ENCODE measurements around the gene OR56B4. TPM values are rescaled to one million over a fixed set of nuclear protein-coding genes. Genes with fewer than 3 reads are reported as not detected.

The OR56B4 gene
- total and polyA plus RNA-seq, 2 of the 13 experiments (the other 11 are each of a cell fraction or from before 2014, with no cell fraction given): not detected

- Histone ChIP-seq H3K27ac (ENCODE audit: extremely low read length, insufficient read depth, low read length) (no peak overlapping the region), H3K79me2 (ENCODE audit: insufficient read depth, low read length) (no peaks in the 10 kb centered on the region), H2AFZ (ENCODE audit: low read length) (no peak overlapping the region), H3K4me2 (ENCODE audit: low read depth, low read length) (no peak overlapping the region), H3K4me3 (replicated peaks in 1 of 3; ENCODE audit: insufficient read depth in 1 of 3, low read depth in 2 of 3, low read length in 3 of 3) (no peak overlapping the region), H3K27me3 (ENCODE audit: control insufficient read depth in 1 of 2, insufficient read depth in 2 of 2, low read length in 2 of 2) (no peaks in the 10 kb centered on the region), H3K36me3 (replicated peaks in 1 of 2; ENCODE audit: control insufficient read depth in 1 of 2, insufficient read depth in 2 of 2, low read length in 2 of 2) (no peaks in the 10 kb centered on the region), H4K20me1 (ENCODE audit: insufficient read depth, low read length) (no peaks in the 10 kb centered on the region), H3K4me1 (ENCODE audit: insufficient read depth, low read length) (no peaks in the 10 kb centered on the region), H3K9me3 (ENCODE audit: low read length) (no peaks in the 10 kb centered on the region), H3K9ac (ENCODE audit: insufficient read depth, low read depth, low read length) (no peak overlapping the region)
- in situ Hi-C loops (cut with HindIII; ENCODE audit: extremely low pct_ligation_motif_present, low pct_unique_long_range_greater_than_20kb) (no loop called here), intact Hi-C loops (cut with micrococcal nuclease; ENCODE audit: unreplicated experiment) (no loop called here)
- no peak for ATAC-seq
- BruUV-seq (replicated peaks): no TSS peak
- FAIRE-seq: no peak
- CTCF ChIA-PET (ENCODE audit: low intra/inter-chr PET ratio, low total read pairs): no interaction called here
- no peak for TF ChIP-seq RARG (CRISPR knock-in tag; IDR thresholded peaks at IDR 0.05; ENCODE audit: low read depth)
- TF ChIP-seq PBX3 (CRISPR knock-in tag; IDR thresholded peaks at IDR 0.05; ENCODE audit: borderline replicate concordance): no peak
- no peak for TF ChIP-seq ZNF792 (CRISPR knock-in tag; IDR thresholded peaks at IDR 0.05)
- no peak for TF ChIP-seq SAP130 (CRISPR knock-in tag; IDR thresholded peaks at IDR 0.05; ENCODE audit: low read depth)
- peak; percentile 39; the same call in 1 of the 2 replicates for TF ChIP-seq CTCF (CRISPR knock-in tag; IDR thresholded peaks at IDR 0.05)
- TF ChIP-seq ZNF550 (CRISPR knock-in tag; IDR thresholded peaks at IDR 0.05; ENCODE audit: borderline replicate concordance): no peak
- TF ChIP-seq ZNF101 (CRISPR knock-in tag; IDR thresholded peaks at IDR 0.05; ENCODE audit: borderline replicate concordance, low read depth): no peak
- 0% methylated on average over 4 of the region's 5 CpGs for WGBS (ENCODE audit: low lambda C conversion rate)
- POLR2A ChIA-PET: no interaction called here
- DNase-seq (ENCODE audit: low spot score): no peak
Measured at GRCh38 chr11:6062691-6063358, 44.7 kb upstream of the OR56B4 start.
